Transverse colon (tissue), 4 donors: Measurements from ENCODE around the gene ZBTB8B. TPM values are rescaled to one million over a fixed set of nuclear protein-coding genes. Genes with fewer than 3 reads are reported as not detected.
A peak's percentile ranks its signal among the peaks of the same experiment; 100 is the strongest.

ENCODE experiments used
- DNase-seq: peaks from one replicate; pipeline ENCODE4 v3.0.0-alpha.2; 2019
- H3K27ac ChIP-seq, 4 donors: fragments of 200-600 bp; sonication (generic); 2 replicates each; pipeline ENCODE4 v1.5.1; 2016 to 2018; ENCODE audit warnings: inconsistent platforms in 4 of 4
- H3K27me3 ChIP-seq: fragments of 200-600 bp; sonication (generic); 2 replicates; pipeline ENCODE4 v1.5.1; 2017; ENCODE audit warnings: inconsistent platforms
- H3K36me3 ChIP-seq, 4 donors: fragments of 200-600 bp; sonication (generic); 2 replicates each; pipeline ENCODE4 v1.5.1; 2017 to 2019; ENCODE audit warnings: inconsistent platforms in 4 of 4
- H3K4me1 ChIP-seq, 4 donors: fragments of 200-600 bp; sonication (generic); 2 replicates each; pipeline ENCODE4 v1.5.1; 2017 to 2020; ENCODE audit warnings: inconsistent platforms in 4 of 4
- H3K4me3 ChIP-seq, 4 donors: fragments of 200-600 bp; sonication (generic); 1 replicate in 1 of 4; 2 replicates in 3 of 4; pipeline versions ENCODE4 v1.5.1 to v1.6.1; 2017 to 2019; ENCODE audit warnings: inconsistent platforms in 4 of 4
- H3K9me3 ChIP-seq, 2 donors: fragments of 200-600 bp; sonication (generic); 2 replicates each; pipeline ENCODE4 v1.5.1; 2017 to 2019; ENCODE audit warnings: inconsistent platforms in 2 of 2
- CTCF ChIP-seq, 5 experiments: fragments of 200-600 bp in 3 of 5; fragments of 450-650 bp in 2 of 5; sonication (generic) in 3 of 5; IDR thresholded peaks; 1 replicate in 2 of 5; 2 replicates in 3 of 5; pipeline ENCODE4 v1.5.1; 2016 to 2017; ENCODE audit warnings: antibody characterized with exemption in 5 of 5, inconsistent platforms in 3 of 5, mild to moderate bottlenecking in 2 of 5, moderate library complexity in 1 of 5
- EP300 ChIP-seq: sonication (generic); formaldehyde crosslinking; IDR thresholded peaks from one replicate; pipeline ENCODE4 v1.6.1; 2017; ENCODE audit warnings: antibody characterized with exemption, low read depth
- POLR2A ChIP-seq: fragments of 450-650 bp; IDR thresholded peaks from one replicate; pipeline ENCODE4 v1.6.1; 2016; ENCODE audit warnings: antibody characterized with exemption, mild to moderate bottlenecking, moderate library complexity
- POLR2AphosphoS5 ChIP-seq, 3 donors: sonication (generic); formaldehyde crosslinking; IDR thresholded peaks; one replicate each; pipeline ENCODE4 v1.6.1; 2016; ENCODE audit warnings: antibody characterized with exemption in 3 of 3
- WGBS, 2 donors: methylation state at CpG; one replicate each; pipeline ENCODE4 v1.1.5; 2018; ENCODE audit warnings: low coverage in 1 of 2; 5-methylcytosine and 5-hydroxymethylcytosine counted together
- in situ Hi-C, 4 donors: fragments of 200-750 bp; cut with MboI; loops; one replicate each; pipeline versions ENCODE4 v1.15.0 to v1.15.1; 2017; ENCODE audit warnings: low sequenced_read_pairs in 3 of 4, low pct_ligation_motif_present in 1 of 4, low pct_unique_long_range_greater_than_20kb in 1 of 4
- intact Hi-C: fragments of 100-400 bp; cut with DNase I; formaldehyde crosslinking; loops from one replicate; pipeline ENCODE4 v1.15.1; 2023; ENCODE audit warnings: low total_unique reads
- total RNA-seq, 4 donors: library from RNA; depleted of rRNA; stranded (reverse); fragments of >200 nt; gene quantifications; one replicate each; pipeline ENCODE4 v1.1.0, GENCODE V29; 2016

ZBTB8B gene
- total RNA-seq, 4 donors from 2014 or later: under 0.01 TPM; not detected in 3

GRCh38 chr1:32465578-32465933 is 684 bp downstream of the ZBTB8B start:
- WGBS, 2 donors: 48 to 80% methylated on average over 2 to 11 of the region's 11 CpGs
- TF ChIP-seq POLR2AphosphoS5 (IDR thresholded peaks at IDR 0.05) (no peak), POLR2A (no peak), CTCF (IDR thresholded peaks at IDR 0.05) (no peak), EP300 (no peak)

GRCh38 chr1:32466761-32467160 is 1.9 kb downstream of the ZBTB8B start:
- Histone ChIP-seq H3K4me1 (peaks cover 5 to 16% (median 10%) of the 10 kb centered on the region in 4 donors), H3K36me3 (no peaks in the 10 kb centered on the region), H3K27ac (no peak overlapping the region), H3K4me3 (no peak overlapping the region), H3K27me3 (peaks cover 79% of the 10 kb centered on the region), H3K9me3 (no peaks in the 10 kb centered on the region)
- WGBS, 2 donors: 82 to 83% methylated on average over 2 to 4 of the region's 4 CpGs
- DNase-seq: no peak
- intact Hi-C loops (no loop called here), in situ Hi-C loops (no loop called here)
- no peak for TF ChIP-seq POLR2A
- no peak for TF ChIP-seq EP300
- TF ChIP-seq CTCF (IDR thresholded peaks at IDR 0.05): no peak
- TF ChIP-seq POLR2AphosphoS5 (IDR thresholded peaks at IDR 0.05): no peak

More at GRCh38 chr1:32465578-32465933, 684 bp downstream of the ZBTB8B start:
- peaks cover 74% of the 10 kb centered on the region for H3K27me3 ChIP-seq
- H3K4me1 ChIP-seq: peaks cover 5 to 16% (median 10%) of the 10 kb centered on the region in 4 donors
- intact Hi-C loops (no loop called here), in situ Hi-C loops (no loop called here)
- no peak overlapping the region for H3K27ac ChIP-seq
- no peaks in the 10 kb centered on the region for H3K36me3 ChIP-seq
- peak overlapping the region in 1 of 4 donors; percentile 45 for H3K4me3 ChIP-seq
- no peak for DNase-seq
- no peaks in the 10 kb centered on the region for H3K9me3 ChIP-seq

GRCh38 chr1:32468791-32469190 is 3.9 kb downstream of the ZBTB8B start:
- Histone ChIP-seq H3K27me3 (peaks cover 67% of the 10 kb centered on the region), H3K27ac (no peak overlapping the region), H3K9me3 (no peaks in the 10 kb centered on the region), H3K4me1 (peaks cover 5 to 16% (median 10%) of the 10 kb centered on the region in 4 donors), H3K36me3 (no peaks in the 10 kb centered on the region), H3K4me3 (no peak overlapping the region)
- no peak for DNase-seq
- TF ChIP-seq EP300 (no peak), POLR2A (no peak), POLR2AphosphoS5 (IDR thresholded peaks at IDR 0.05) (no peak), CTCF (IDR thresholded peaks at IDR 0.05) (no peak)
- 88 to 95% methylated on average over 8 of the region's 8 CpGs for WGBS, 2 donors
- intact Hi-C loops (no loop called here), in situ Hi-C loops (no loop called here)

- H3K27me3 ChIP-seq: peaks cover 51% of the 10 kb centered on the region
- TF ChIP-seq EP300 (no peak), CTCF (IDR thresholded peaks at IDR 0.05) (no peak), POLR2AphosphoS5 (IDR thresholded peaks at IDR 0.05) (no peak), POLR2A (no peak)
- 77 to 82% methylated on average over 2 to 11 of the region's 11 CpGs for WGBS, 2 donors
Observed at GRCh38 chr1:32470431-32470830, 5.6 kb downstream of the ZBTB8B start.

More at GRCh38 chr1:32470431-32470830, 5.6 kb downstream of the ZBTB8B start:
- no peak overlapping the region for H3K27ac ChIP-seq
- H3K4me1 ChIP-seq: peaks cover under 1 to 1% (median under 1%) of the 10 kb centered on the region in 4 donors
- in situ Hi-C loops (no loop called here), intact Hi-C loops (no loop called here)
- H3K36me3 ChIP-seq: no peaks in the 10 kb centered on the region
- no peak overlapping the region for H3K4me3 ChIP-seq
- no peaks in the 10 kb centered on the region for H3K9me3 ChIP-seq
- no peak for DNase-seq
